HG03103 (cell line): ENCODE results near the gene ADAMTSL2.
"Not testable (repeated sequence)": the region's sequence is repeated elsewhere in the genome, so short reads cannot be mapped to it uniquely, and the experiment has no call there.

ENCODE experiments used
- ATAC-seq: cut with Tn5 transposase; IDR thresholded peaks from one replicate; pipeline ENCODE4 v1.9.1; 2021; ENCODE audit warnings: low read depth; ENCODE audit not compliant: unreplicated experiment

The ADAMTSL2 gene

DNA sequence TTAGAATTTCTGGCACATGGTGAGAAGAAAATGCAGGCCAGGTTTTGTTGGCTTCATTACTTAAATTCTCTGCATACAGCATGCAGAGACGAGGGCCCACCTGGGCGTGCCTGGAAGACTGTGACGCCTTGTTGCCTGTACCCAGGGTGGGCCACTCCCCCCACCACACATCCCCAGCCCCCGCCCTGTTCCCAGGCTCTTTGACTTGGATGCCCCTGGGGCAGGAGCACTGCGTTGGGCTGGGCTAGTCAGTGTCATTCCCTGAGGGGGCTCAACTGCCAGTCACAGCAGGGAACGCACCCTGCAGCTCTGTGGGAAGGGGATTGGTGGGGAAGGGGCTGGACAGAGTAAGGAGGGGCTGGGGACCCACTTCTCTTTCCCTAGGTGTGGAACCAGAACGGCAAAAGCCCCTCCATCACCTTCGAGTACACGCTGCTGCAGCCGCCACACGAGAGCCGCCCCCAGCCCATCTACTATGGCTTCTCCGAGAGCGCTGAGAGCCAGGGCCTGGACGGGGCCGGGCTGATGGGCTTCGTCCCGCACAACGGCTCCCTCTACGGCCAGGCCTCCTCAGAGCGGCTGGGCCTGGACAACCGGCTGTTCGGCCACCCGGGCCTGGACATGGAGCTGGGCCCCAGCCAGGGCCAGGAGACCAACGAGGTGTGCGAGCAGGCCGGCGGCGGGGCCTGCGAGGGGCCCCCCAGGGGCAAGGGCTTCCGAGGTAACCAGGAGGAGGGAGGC, 19.6 kb downstream of the ADAMTSL2 start:
- no peak for ATAC-seq

DNA sequence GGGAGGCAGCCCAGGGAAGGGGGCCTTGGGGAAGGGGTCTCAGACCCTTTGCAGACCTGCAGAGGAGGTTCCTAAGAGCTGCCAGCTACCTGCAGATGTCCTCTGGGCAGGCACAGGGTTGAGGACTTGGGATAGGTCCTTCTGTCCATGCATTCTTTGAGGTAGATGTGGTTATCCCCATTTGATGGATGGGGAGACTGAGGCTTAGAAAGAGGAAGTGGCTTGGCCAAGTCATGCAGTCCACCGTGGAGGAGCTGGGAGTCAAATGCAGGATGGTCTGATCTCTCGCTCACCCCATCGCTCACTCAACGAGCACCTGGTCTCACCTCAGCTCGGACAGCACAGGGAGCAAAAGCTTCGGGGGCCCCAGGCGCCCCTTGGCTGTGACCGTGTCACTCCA, 20.2 kb downstream of the ADAMTSL2 start:
- ATAC-seq, result no peak

DNA sequence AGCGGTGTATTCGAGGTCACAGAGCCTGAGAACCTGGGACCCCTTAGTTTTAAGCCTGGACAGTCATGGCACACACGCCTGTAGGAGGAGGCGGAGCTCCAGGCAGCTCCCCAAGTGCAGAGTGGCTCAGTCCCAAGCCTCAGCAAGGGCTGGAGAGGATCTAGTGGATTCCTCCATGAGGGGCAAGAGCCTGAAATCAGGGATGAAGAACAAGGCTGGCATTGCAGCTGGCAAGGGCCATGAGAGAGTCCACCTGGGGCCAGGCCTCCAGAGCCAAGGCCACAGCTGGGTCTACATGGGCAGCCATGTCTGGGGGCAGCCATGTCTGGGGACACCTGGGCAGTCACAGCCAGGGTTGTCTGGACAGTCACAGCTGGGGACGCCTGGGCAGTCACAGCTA, 21.9 kb downstream of the ADAMTSL2 start:
- no peak for ATAC-seq

DNA sequence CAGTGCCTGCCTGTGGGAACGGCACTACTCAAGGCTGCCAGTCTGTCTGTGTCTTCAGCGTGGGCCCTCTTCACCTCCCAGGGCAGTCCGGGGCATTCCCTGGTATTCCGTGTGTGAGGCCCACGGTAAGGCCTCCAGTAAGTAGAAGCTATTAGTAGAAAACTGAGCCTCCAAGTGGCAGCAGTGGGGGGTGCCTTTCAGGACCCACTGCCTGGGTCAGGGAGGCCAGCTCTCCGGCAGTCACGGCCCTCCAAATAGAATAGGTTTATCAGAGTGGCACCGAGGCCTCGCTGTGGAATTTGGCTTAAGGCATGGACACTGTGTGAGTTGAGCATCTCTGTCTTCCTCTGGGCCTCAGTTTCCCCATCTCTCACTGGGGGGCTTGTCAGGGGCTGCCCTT, 23.1 kb downstream of the ADAMTSL2 start:
- no peak for ATAC-seq

DNA sequence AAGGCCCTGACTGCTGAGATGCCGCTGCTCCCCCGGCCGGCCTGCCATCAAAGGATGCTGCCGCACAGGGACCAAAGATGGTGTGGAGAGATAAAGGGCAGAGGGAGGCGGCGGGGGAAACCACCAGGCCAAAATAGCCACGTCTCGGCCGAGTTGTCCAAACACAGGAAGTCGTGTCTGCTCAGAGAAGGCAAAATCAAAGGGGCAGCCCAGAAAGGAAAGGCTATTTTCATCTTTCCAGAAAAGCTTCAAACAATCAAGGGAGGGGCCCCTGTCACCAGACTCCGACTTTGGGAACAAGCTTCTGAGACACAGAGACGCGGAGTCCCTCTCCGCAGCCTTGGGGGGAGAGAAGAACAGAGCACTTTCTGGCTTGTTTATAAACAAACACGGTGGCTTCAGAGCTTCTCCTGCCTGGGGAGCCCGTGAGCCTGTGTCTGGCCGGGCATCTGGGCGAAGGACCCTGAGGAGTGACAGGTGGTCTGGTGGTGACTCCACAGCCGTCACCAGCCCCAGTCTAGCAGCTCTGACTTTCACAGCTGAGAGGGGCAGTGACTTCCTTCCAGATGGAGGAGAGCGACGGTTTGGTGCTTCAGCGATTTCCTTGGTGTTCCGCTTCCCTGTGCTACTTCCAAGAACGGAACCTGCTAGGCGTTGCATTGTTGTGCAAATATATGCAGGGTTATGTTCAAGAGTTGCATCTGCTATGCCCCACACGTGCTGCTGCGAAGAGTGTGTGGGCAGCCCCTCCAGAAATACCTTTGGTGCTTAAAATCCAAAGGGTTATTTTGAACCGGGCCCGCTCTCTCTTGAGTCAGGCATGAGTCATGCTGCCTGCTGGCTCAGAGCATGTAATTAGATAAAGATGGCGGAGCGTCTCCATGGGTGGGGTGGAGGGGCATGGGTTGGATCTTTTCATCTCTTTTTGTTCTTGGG, 24.0 kb downstream of the ADAMTSL2 start:
- no peak for ATAC-seq

DNA sequence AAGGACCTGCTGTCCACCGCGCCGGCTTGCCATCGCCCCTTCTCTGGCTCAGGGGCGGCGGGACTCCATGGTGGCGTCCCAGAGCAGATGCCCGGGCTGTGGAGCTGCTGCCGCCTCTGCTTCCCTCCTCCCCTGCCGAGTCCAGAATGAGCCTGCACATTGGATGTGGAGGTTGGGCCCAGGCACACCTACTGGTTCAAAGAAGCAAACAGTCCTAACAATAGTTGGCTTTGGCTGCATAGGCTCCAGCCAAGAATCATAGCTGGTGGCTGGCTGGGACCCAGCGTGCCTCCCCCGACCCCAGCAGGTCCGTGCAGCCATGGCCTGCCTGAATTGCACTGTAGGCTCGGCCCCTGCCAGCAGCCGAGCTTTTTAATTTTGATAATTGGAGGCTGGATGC, 25.8 kb downstream of the ADAMTSL2 start:
- ATAC-seq, result no peak

DNA sequence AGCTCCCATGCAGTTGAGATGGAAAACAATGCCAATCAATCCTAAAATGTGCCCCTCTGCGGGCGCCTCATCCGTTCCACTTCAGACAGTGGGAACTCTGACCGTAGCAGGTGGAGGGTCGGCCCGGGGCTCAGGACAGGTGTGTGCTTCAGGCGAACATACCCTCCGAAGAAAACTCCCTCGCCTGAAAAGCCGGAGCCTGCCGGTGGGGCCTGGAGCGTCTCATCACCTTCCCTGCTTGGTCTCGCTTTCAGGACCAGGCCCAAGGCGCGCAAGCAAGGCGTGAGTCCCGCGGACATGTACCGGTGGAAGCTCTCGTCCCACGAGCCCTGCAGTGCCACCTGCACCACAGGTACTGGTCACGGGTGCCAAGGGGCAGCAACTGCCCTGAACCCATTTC, 26.4 kb downstream of the ADAMTSL2 start:
- no peak for ATAC-seq

DNA sequence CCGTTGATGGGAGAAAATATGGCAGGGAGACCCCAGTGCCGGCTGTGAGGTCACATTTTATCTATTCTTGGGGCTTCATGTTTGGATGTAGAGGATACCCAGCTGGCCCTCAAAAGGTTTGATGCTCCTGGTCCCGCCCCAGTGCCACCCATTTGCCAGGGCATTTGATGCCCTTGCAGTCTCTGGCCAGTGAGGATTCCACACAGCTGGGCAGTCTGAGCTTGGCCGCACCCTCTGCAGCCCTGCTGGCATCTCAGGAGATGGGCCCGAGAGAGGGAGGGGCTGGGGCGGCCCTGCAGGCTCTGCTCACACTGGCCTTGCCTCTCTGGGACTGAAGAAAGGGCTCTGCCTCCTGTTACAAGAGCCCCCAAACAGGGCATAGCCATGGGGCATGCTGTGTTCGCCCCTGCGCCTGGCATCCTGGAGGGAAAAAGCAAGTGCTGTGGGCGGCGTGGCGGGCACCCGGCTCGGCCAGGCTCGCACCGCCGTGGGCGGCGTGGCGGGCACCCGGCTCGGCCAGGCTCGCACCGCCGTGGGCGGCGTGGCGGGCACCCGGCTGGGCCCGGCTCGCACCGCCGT, 27.6 kb downstream of the ADAMTSL2 start:
- ATAC-seq, result no peak

DNA sequence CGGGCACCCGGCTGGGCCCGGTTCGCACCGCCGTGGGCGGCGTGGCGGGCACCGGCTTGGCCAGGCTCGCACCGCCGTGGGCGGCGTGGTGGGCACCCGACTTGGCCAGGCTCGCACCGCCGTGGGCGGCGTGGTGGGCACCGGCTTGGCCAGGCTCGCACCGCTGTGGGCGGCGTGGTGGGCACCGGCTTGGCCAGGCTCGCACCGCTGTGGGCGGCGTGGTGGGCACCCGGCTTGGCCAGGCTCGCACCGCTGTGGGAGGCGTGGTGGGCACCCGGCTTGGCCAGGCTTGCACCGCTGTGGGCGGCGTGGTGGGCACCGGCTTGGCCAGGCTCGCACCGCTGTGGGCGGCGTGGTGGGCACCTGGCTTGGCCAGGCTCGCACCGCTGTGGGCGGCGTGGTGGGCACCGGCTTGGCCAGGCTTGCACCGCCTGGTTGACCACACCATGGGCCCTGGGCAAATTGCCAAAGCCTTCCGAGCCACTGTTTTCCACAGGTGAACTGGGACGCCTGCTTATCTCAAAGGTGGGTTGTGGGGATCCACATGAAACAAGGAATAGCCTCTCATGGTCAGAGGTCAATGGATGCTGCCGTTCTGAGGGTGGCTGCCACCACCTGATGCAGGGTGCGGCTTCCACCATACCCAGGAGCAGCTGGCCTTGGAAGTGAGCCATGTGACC, 28.2 kb downstream of the ADAMTSL2 start:
- no peak for ATAC-seq

DNA sequence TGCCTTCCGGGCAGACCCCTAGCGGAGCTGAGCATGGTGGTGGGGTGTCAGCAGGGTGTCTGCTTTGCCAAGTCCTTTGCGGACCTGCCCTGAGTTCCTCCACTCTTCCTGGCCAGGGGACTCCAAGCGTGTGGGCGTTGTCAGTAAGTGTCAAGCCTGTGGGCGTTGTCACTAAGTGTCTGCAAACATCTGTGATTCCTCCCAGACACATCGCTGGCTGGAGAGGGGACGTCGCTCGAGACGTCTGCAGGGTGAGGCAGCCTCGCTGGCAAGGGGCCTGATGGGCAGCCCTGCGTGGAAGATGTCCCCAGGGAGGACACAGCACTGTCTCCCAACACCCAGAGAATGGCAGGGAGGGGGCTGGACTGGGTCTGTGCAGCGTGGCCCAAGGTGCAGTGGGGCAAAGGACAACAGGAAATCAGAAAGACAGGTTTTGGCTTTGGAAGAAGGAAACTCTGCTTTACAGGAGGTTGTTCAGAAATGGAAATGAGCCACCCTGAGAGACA, 28.8 kb downstream of the ADAMTSL2 start:
- ATAC-seq, result no peak

DNA sequence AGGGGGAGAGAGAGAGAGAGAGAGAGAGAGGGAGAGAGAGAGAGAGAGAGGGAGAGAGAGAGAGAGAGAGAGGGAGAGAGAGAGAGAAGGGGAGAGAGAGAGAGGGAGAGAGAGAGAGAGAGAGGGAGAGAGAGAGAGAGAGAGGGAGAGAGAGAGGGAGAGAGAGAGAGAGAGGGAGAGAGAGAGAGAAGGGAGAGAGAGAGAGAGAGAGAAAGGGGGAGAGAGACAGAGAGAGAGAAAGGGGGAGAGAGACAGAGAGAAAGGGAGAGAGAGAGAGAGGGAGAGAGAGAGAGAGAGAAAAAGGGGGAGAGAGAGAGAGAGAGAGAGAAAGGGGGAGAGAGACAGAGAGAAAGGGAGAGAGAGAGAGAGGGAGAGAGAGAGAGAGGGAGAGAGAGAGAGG, 29.3 kb downstream of the ADAMTSL2 start:
- not testable (repeated sequence) for ATAC-seq

DNA sequence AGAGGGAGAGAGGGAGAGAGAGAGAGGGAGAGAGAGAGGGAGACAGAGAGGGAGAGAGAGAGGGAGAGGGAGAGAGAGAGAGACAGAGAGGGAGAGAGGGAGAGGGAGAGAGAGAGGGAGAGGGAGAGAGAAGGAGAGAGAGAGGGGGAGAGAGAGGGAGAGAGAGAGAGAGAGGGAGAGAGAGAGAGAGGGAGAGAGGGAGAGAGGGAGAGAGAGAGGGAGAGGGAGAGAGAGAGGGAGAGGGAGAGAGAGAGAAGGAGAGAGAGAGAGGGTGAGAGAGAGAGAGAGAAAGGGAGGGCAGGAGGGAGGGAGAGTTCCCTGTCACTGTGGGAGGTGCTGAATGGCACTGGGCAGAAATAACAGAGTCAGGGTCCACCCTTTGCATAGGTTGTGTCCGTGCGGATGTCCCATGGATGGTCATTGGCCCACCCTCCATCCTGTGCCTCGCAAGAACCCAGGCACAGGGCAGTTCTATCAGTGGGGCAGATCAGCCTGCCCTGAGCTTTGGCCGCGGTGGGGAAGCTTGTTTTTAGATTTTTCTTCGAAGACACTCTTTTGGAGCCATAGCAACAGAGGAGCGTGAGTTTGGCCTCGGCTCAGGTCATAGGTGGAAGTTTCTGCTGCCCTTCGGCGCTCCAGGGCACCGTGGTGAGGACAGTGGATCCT, 30.1 kb downstream of the ADAMTSL2 start:
- ATAC-seq, result no peak

DNA sequence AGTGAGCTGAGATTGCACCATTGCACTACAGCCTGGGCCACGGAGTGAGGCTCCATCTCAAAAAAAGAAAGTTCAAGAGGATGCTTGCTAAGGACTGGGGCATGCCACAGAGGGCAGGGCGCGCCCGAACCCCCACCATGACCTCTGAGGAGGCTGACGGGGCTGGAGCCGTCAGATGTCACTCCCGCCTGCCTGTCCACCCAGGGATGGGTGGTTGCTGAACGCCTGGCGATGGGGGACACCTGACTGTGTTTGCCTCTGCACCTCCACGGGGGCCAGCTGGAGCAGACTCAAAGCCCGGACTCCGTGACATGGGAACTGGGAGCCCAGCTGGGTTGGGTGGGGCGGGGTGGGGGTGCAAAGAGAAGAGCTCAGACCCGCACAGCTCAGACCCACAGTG, 31.9 kb downstream of the ADAMTSL2 start:
- ATAC-seq, result no peak

DNA sequence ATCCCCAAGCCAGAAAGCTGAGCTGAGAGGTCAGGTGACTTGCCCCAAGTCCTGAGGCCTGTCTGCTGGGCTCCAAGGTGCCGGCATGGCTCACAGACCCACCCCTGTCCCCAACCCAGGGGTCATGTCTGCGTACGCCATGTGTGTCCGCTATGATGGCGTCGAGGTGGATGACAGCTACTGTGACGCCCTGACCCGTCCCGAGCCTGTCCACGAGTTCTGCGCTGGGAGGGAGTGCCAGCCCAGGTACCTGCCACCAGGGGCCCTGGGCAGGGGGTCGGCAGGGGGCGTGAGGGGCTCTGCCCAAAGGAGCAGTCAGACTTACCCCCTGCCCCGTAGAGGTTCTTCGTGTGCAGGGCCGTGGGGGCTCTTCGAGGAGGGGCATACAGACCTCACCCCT, 32.3 kb downstream of the ADAMTSL2 start:
- no peak for ATAC-seq

DNA sequence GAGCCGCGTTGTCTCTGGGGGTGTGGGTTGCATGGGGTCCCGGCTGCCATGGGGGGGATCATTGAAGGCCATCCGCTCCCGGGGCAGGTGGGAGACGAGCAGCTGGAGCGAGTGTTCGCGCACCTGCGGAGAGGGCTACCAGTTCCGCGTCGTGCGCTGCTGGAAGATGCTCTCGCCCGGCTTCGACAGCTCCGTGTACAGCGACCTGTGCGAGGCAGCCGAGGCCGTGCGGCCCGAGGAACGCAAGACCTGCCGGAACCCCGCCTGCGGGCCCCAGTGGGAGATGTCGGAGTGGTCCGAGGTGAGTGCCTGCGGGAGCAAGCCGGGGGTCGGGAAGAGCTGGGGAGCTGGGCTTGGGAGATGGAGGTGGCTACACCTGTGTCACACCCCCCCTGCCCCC, 33.7 kb downstream of the ADAMTSL2 start:
- no peak for ATAC-seq

DNA sequence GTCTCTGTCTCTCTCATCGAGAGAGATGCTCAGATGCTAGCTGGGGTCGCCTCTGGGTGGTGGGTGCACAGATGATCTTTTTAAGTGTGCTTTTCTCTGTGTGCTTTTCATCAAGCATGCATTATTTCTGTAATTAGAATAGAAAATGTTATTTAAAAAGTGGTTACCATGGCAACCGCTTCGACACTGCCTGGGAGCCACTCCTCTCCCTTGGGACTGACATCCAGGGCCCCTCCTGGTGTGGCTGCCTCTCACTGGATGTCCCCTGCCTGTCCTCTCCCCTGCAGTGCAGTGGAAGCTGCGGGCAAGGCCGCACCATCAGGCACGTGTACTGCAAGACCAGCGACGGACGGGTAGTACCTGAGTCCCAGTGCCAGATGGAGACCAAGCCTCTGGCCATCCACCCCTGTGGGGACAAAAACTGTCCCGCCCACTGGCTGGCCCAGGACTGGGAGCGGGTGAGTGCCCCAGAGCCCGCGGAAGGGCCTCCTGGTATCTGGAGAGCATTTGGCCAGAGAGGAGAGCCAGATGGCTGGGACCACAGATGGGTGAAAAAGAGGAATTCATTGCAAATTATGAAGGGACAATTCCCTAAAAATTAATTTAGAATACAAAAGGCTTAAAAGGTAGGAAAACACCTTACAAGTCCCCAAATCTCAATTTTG, 34.7 kb downstream of the ADAMTSL2 start:
- no peak for ATAC-seq

DNA sequence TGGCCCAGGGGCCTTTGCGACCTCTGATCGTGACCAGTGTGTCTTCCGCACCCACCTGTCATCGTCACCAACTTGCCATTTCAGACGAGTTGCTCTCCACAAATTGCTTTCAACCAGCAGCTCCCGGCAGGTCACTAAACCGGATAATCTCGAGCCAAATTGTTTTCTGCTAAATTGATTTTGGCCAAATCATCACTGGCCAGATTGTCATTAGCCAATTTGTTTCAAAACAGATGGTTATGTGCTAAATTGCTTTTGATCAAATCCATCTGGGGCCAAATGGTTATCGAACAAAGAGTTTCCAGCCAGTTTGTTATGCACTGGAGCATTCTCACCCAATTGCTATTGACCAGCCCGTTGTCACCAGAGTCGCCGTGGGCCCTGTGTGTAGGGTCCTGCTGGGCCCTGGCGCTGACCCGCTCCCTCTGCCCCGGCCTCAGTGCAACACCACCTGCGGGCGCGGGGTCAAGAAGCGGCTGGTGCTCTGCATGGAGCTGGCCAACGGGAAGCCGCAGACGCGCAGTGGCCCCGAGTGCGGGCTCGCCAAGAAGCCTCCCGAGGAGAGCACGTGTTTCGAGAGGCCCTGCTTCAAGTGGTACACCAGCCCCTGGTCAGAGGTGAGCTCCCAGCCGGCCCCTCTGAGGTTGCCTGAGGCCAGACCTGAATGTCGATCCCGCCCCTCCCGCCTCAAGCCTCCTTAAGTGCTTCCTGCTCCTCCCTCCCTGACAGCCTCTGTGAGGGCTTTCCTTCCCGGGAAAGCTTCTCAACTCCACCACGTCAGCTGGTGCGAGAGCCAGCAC, 35.6 kb downstream of the ADAMTSL2 start:
- ATAC-seq, result no peak

DNA sequence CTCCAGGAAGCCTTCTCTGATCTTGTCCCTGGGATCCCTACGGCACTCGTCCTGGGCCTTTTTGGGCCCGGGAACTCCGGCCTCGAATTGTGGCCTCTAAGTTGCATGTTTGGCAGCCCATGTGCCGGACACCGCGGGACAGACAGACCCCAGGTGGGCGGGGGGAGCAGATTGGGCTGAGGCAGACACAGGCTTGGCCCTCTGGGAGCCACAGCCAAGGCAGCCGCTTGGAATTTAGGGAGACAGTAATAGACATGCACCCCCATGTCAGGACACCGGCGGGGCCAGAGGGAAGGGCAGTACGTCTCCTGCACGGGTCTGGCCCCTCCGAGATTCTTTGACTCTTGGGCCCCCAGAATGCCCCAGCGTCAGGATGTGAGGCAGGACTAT, 36.2 kb downstream of the ADAMTSL2 start:
- no peak for ATAC-seq

DNA sequence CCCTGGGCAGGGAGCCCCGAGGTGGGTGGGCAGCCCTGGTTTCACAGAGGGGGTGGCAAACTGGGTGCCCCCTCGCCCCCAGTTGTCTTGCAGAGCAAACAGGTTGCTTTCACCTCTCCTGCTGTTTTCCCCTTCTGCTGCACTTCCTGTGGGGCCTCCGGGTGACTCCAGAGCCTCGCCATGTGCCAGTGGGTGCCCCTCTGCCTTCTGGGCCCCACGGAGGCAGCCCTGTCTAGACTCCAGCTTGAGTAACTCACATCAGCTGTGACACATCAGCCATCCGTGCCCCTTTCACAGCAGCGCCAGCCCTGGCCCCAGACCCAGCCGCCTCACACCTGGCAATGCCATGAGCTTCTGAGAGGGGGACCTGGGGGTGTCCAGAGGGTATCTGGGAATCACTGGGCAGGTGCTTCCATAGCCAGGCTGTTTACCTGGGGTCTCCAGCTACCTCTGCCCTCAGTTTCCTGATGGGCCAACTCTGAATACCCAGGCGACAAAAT, 36.9 kb downstream of the ADAMTSL2 start:
- no peak for ATAC-seq
